Prostate gland (tissue), 2 donors: ENCODE results near the gene ASB11. TPM values are rescaled to one million over a fixed set of nuclear protein-coding genes. Genes with fewer than 3 reads are reported as not detected.

Experiments
- DNase-seq: peaks from one replicate; pipeline ENCODE4 v3.0.0-alpha.2; 2019; ENCODE audit warnings: low spot score
- H3K27ac ChIP-seq, 2 donors: fragments of 200-600 bp; sonication (generic); 2 replicates each; pipeline ENCODE4 v1.5.1; 2017 to 2019
- H3K27me3 ChIP-seq: fragments of 200-600 bp; sonication (generic); replicated peaks from 2 replicates; pipeline ENCODE4 v1.5.1; 2019; ENCODE audit not compliant: insufficient read depth
- H3K36me3 ChIP-seq, 2 donors: fragments of 200-600 bp; sonication (generic); 1 replicate in 1 of 2; 2 replicates in 1 of 2; pipeline versions ENCODE4 v1.5.1 to v1.8.1; 2017 to 2019
- H3K4me1 ChIP-seq: fragments of 200-600 bp; sonication (generic); replicated peaks from 2 replicates; pipeline ENCODE4 v1.5.1; 2019
- H3K4me3 ChIP-seq, 2 donors: fragments of 200-600 bp; sonication (generic); 2 replicates each; pipeline ENCODE4 v1.5.1; 2017 to 2019
- H3K9me3 ChIP-seq: fragments of 200-600 bp; sonication (generic); 2 replicates; pipeline ENCODE4 v1.5.1; 2017
- POLR2A ChIP-seq: fragments of 450-650 bp; IDR thresholded peaks from one replicate; pipeline ENCODE4 v1.6.1; 2016; ENCODE audit warnings: antibody characterized with exemption, mild to moderate bottlenecking
- POLR2AphosphoS5 ChIP-seq: sonication (generic); formaldehyde crosslinking; IDR thresholded peaks from one replicate; pipeline ENCODE4 v1.6.1; 2017; ENCODE audit warnings: antibody characterized with exemption
- WGBS: methylation state at CpG from one replicate; pipeline ENCODE4 v1.1.5; 2018; 5-methylcytosine and 5-hydroxymethylcytosine counted together
- intact Hi-C: fragments of 100-400 bp; cut with DNase I; formaldehyde crosslinking; loops from one replicate; pipeline ENCODE4 v1.14.2; 2022
- total RNA-seq, 2 donors: library from RNA; depleted of rRNA; stranded (reverse); fragments of >200 nt; gene quantifications; one replicate each; pipeline ENCODE4 v1.1.0, GENCODE V29; 2016
- TF ChIP-seq, protein P1 (sequence below), 4 experiments: fragments of 200-600 bp in 2 of 4; fragments of 450-650 bp in 2 of 4; sonication (generic) in 2 of 4; IDR thresholded peaks; 1 replicate in 3 of 4; 2 replicates in 1 of 4; pipeline ENCODE4 v1.5.1; 2016 to 2019; ENCODE audit warnings: antibody characterized with exemption in 4 of 4, mild to moderate bottlenecking in 2 of 4, moderate library complexity in 2 of 4

ASB11 gene
- total RNA-seq, 2 donors from 2014 or later = 0.46 TPM; not detected in 1

- Histone ChIP-seq H3K9me3 (no peaks in the 10 kb centered on the region), H3K36me3 (no peaks in the 10 kb centered on the region), H3K27me3 (no peaks in the 10 kb centered on the region), H3K27ac (peak overlapping the region; percentile 83 to 91), H3K4me1 (no peaks in the 10 kb centered on the region), H3K4me3 (peak overlapping the region; percentile 29 to 61)
- TF ChIP-seq POLR2A (no peak), POLR2AphosphoS5 (no peak)
- TF ChIP-seq, protein P1, sequence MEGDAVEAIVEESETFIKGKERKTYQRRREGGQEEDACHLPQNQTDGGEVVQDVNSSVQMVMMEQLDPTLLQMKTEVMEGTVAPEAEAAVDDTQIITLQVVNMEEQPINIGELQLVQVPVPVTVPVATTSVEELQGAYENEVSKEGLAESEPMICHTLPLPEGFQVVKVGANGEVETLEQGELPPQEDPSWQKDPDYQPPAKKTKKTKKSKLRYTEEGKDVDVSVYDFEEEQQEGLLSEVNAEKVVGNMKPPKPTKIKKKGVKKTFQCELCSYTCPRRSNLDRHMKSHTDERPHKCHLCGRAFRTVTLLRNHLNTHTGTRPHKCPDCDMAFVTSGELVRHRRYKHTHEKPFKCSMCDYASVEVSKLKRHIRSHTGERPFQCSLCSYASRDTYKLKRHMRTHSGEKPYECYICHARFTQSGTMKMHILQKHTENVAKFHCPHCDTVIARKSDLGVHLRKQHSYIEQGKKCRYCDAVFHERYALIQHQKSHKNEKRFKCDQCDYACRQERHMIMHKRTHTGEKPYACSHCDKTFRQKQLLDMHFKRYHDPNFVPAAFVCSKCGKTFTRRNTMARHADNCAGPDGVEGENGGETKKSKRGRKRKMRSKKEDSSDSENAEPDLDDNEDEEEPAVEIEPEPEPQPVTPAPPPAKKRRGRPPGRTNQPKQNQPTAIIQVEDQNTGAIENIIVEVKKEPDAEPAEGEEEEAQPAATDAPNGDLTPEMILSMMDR (IDR thresholded peaks at IDR 0.05) = no peak
- 2% methylated on average over 10 of the region's 10 CpGs for WGBS
- DNase-seq = peak; percentile 30
- intact Hi-C loops = no loop called here
Observed at GRCh38 chrX:15336023-15336413, 20.6 kb upstream of the ASB11 start.

DNA sequence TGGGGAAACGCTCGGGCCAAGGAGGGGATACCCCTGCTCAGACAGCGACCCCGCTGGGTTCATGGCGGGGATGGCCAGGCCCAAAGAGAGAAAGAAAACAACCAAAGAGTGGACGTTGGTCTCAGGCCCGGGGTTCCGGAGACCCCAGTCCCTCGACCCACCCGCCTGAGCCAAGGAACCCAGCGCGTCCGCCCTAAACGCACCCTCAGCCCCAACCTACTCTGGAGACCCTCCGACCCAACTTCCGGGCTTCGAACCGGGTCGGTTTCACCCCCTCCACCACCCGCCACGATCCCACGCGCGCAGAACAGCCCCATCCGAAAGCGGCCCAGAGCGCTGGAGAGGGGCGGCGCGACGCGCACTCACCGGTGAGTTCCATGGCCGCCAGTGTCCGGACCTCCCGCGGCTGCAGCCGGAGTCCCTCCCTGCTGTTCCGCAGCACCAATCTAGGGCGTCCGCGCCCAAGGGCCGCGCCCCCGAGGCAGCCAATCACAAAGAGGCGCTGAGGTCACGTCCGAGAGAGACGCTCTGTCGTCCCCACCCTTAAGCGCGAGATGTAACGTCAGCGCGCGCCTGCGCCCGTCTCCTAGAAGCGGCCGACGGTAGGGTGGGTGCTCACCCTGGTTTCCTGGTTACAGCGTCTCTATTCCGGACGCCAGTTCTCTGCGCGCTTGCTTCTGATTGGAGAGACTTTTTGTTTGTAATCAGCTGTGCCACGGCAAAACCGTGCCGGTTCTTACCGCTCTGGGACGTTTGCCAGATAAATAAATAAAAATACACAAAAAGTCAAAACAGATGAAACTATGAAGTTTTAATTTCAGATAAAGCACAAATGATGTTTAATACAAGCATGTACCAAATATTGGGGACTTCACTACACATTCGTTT is 19.9 kb upstream of the ASB11 start, which contains the start of gene PIGA:
Gene PIGA (minus strand): TSS at position 389 of the 888 bp plus-strand sequence. CDS start 3,593 bp downstream, outside the sequence.
- H3K4me1 ChIP-seq = no peaks in the 10 kb centered on the region
- H3K36me3 ChIP-seq = no peaks in the 10 kb centered on the region
- H3K4me3 ChIP-seq = peak within 1 kb of the TSS; percentile 61 to 62
- peak; percentile 91 for TF ChIP-seq POLR2AphosphoS5
- peak; percentile 94 for TF ChIP-seq POLR2A
- TF ChIP-seq, protein P1 (IDR thresholded peaks at IDR 0.05) = peak in 1 of 4 experiments; percentile 11
- H3K9me3 ChIP-seq = no peaks in the 10 kb centered on the region
- peak; percentile 93 for DNase-seq
- WGBS = 1% methylated on average over 30 of the region's 72 CpGs
- no peaks in the 10 kb centered on the region for H3K27me3 ChIP-seq
- peak within 1 kb of the TSS; percentile 83 to 91 for H3K27ac ChIP-seq
- intact Hi-C loops = no loop called here

- Histone ChIP-seq H3K9me3 (no peaks in the 10 kb centered on the region), H3K27ac (peak overlapping the region; percentile 83 to 91), H3K4me1 (no peaks in the 10 kb centered on the region), H3K4me3 (peak overlapping the region; percentile 61 to 62), H3K27me3 (no peaks in the 10 kb centered on the region), H3K36me3 (no peaks in the 10 kb centered on the region)
- DNase-seq = no peak
- TF ChIP-seq, protein P1 (IDR thresholded peaks at IDR 0.05) = no peak
- TF ChIP-seq POLR2AphosphoS5 = no peak
- TF ChIP-seq POLR2A = no peak
- 6% methylated on average over 7 of the region's 7 CpGs for WGBS
- intact Hi-C loops = no loop called here
Observed at GRCh38 chrX:15334561-15334960, 19.1 kb upstream of the ASB11 start.

DNA sequence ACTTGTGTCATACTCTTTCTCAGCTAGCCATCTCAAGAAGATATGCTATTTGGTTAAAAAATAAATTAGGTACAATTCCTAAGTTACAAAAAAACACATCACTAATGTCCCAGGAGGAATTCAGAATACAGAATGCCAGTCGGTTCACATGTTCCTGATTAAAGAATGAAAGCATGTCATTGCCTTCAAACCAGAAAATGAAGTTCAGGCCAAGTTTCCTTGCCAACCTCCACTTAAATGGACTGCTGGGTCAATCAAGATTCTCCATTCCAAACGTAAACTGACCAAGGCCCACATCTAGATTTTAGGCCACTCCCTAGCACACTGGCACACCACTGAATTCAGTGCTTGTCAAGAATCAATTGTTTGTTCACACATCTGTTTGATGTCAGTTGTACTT is 13.4 kb upstream of the ASB11 start:
- DNase-seq = no peak
- Histone ChIP-seq H3K9me3 (no peaks in the 10 kb centered on the region), H3K36me3 (no peaks in the 10 kb centered on the region), H3K4me3 (no peak overlapping the region), H3K27me3 (no peaks in the 10 kb centered on the region), H3K4me1 (no peaks in the 10 kb centered on the region), H3K27ac (no peak overlapping the region)
- intact Hi-C loops = no loop called here
- TF ChIP-seq POLR2A (no peak), POLR2AphosphoS5 (no peak)
- TF ChIP-seq, protein P1 (IDR thresholded peaks at IDR 0.05) = no peak
- WGBS = 56% methylated on average over 2 of the region's 2 CpGs

- no peaks in the 10 kb centered on the region for H3K4me1 ChIP-seq
- 59% methylated on average over 3 of the region's 3 CpGs for WGBS
- intact Hi-C loops = no loop called here
- no peak for DNase-seq
- no peak overlapping the region for H3K4me3 ChIP-seq
- H3K36me3 ChIP-seq = no peaks in the 10 kb centered on the region
- no peaks in the 10 kb centered on the region for H3K27me3 ChIP-seq
- H3K27ac ChIP-seq = no peak overlapping the region
- H3K9me3 ChIP-seq = no peaks in the 10 kb centered on the region
- TF ChIP-seq, protein P1 (IDR thresholded peaks at IDR 0.05) = no peak
- TF ChIP-seq POLR2AphosphoS5 = no peak
- TF ChIP-seq POLR2A = no peak
Observed at GRCh38 chrX:15328131-15328530, 12.7 kb upstream of the ASB11 start.
